Activated CD8-positive, alpha-beta T cell treated with anti-CD3 and anti-CD28 coated beads for 36 hours (primary cell): Measurements from ENCODE around the gene KRT15. TPM values are rescaled to one million over a fixed set of nuclear protein-coding genes. Genes with fewer than 3 reads are reported as not detected.

ENCODE experiments used
- ATAC-seq: fragments of 200-7000 bp; cut with Tn5 transposase; one replicate; pipeline ENCODE4 v1.10.0; 2021; ENCODE audit warnings: mild to moderate bottlenecking, moderate library complexity
- CTCF ChIA-PET: fragments of 350-600 bp; sonication (Branson Sonifier 250); formaldehyde crosslinking; loops from one replicate; lab custom pipeline; 2021; ENCODE audit warnings: antibody characterized with exemption; lab: Charles Lee
- POLR2A ChIA-PET: fragments of 350-600 bp; sonication (Branson Sonifier 250); formaldehyde crosslinking; loops from one replicate; lab custom pipeline; 2021; ENCODE audit warnings: antibody characterized with exemption; lab: Charles Lee
- DNase-seq: peaks from one replicate; pipeline ENCODE4 v3.0.0-alpha.2; 2020
- H3K27ac Mint-ChIP-seq: one replicate; pipeline ENCODE4 v1.8.0; 2021; ENCODE audit warnings: mild to moderate bottlenecking, mixed read lengths
- H3K27me3 Mint-ChIP-seq: one replicate; pipeline ENCODE4 v1.8.0; 2021; ENCODE audit warnings: mixed read lengths
- H3K36me3 Mint-ChIP-seq: one replicate; pipeline ENCODE4 v1.8.0; 2021; ENCODE audit warnings: low read depth, mixed read lengths
- H3K4me1 Mint-ChIP-seq: one replicate; pipeline ENCODE4 v1.8.0; 2021; ENCODE audit warnings: low read depth, mixed read lengths
- H3K4me3 Mint-ChIP-seq: one replicate; pipeline ENCODE4 v1.8.0; 2021; ENCODE audit warnings: mild to moderate bottlenecking, moderate library complexity, mixed read lengths
- H3K9me3 Mint-ChIP-seq: one replicate; pipeline ENCODE4 v1.8.0; 2021; ENCODE audit warnings: mixed read lengths
- intact Hi-C: fragments of 100-400 bp; cut with micrococcal nuclease; formaldehyde crosslinking; loops from one replicate; pipeline ENCODE4 v1.10.0; 2022
- total RNA-seq, 2 experiments: library from RNA; stranded (reverse); gene quantifications; one replicate each; pipeline ENCODE4 v1.2.3, GENCODE V29; 2021
- TF ChIP-seq, protein P1 (sequence below): fragments of 200-600 bp; IDR thresholded peaks from one replicate; pipeline ENCODE4 v1.8.0; 2022; ENCODE audit warnings: antibody characterized with exemption, mild to moderate bottlenecking

The KRT15 gene
- total RNA-seq, 2 experiments from 2014 or later: not detected

DNA sequence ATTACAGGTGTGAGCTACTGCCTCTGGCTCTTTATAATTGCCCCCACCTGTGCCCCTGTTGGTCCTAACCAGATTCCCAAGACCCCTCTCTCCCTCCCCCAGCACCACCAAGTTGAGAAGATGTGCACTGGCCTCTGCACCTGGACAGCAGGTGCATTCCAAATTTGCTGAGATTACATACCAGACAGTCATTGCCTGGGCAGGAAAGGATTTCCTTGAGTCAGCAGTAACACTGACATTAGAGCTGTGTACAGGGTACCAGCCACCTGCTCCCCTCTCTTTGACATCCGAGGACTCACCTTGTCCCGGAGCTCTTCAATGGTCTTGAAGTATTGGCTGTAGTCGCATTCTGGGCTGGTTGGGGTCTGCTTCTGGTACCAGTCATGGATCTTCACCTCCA lies 659 bp downstream of the KRT15 start:
- no peak for DNase-seq
- ATAC-seq: no peak
- intact Hi-C loops: no loop called here
- Mint-ChIP-seq H3K36me3 (no peaks in the 10 kb centered on the region), H3K4me1 (no peaks in the 10 kb centered on the region), H3K27ac (no peak overlapping the region), H3K27me3 (no peaks in the 10 kb centered on the region), H3K9me3 (no peaks in the 10 kb centered on the region), H3K4me3 (no peak overlapping the region)
- ChIA-PET POLR2A (no interaction called here), CTCF (no interaction called here)
- TF ChIP-seq, protein P1, sequence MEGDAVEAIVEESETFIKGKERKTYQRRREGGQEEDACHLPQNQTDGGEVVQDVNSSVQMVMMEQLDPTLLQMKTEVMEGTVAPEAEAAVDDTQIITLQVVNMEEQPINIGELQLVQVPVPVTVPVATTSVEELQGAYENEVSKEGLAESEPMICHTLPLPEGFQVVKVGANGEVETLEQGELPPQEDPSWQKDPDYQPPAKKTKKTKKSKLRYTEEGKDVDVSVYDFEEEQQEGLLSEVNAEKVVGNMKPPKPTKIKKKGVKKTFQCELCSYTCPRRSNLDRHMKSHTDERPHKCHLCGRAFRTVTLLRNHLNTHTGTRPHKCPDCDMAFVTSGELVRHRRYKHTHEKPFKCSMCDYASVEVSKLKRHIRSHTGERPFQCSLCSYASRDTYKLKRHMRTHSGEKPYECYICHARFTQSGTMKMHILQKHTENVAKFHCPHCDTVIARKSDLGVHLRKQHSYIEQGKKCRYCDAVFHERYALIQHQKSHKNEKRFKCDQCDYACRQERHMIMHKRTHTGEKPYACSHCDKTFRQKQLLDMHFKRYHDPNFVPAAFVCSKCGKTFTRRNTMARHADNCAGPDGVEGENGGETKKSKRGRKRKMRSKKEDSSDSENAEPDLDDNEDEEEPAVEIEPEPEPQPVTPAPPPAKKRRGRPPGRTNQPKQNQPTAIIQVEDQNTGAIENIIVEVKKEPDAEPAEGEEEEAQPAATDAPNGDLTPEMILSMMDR: no peak

DNA sequence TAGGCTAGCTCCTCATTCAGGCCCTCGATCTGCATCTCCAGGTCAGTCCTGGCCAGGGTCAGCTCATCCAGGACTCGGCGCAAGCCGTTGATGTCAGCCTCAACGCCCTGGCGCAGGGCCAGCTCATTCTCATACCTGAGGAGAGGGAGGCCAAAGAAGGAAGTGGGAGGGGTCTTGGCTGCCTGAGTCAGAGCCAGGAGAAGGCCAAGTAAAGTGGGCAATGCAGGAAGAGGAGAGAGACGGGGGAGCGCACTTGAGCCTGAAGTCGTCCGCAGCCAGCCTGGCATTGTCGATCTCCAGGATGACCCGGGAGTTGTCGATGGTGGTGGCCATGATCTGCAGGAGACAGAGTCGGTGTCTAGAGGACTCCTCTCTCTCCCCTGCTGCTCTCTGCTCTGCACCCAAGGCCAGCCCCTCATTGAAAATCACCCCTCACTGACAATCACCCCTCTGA lies 1.8 kb downstream of the KRT15 start:
- DNase-seq: no peak
- no peak for ATAC-seq
- Mint-ChIP-seq H3K4me1 (no peaks in the 10 kb centered on the region), H3K4me3 (no peak overlapping the region), H3K36me3 (no peaks in the 10 kb centered on the region), H3K27ac (no peak overlapping the region), H3K9me3 (no peaks in the 10 kb centered on the region), H3K27me3 (no peaks in the 10 kb centered on the region)
- intact Hi-C loops: no loop called here
- TF ChIP-seq, protein P1: no peak
- POLR2A ChIA-PET: no interaction called here
- CTCF ChIA-PET: interaction anchor here (3.0 kb wide), 1 partner anchor 32 kb away, joined by 11 read pairs; no protein-coding TSS in a partner anchor

DNA sequence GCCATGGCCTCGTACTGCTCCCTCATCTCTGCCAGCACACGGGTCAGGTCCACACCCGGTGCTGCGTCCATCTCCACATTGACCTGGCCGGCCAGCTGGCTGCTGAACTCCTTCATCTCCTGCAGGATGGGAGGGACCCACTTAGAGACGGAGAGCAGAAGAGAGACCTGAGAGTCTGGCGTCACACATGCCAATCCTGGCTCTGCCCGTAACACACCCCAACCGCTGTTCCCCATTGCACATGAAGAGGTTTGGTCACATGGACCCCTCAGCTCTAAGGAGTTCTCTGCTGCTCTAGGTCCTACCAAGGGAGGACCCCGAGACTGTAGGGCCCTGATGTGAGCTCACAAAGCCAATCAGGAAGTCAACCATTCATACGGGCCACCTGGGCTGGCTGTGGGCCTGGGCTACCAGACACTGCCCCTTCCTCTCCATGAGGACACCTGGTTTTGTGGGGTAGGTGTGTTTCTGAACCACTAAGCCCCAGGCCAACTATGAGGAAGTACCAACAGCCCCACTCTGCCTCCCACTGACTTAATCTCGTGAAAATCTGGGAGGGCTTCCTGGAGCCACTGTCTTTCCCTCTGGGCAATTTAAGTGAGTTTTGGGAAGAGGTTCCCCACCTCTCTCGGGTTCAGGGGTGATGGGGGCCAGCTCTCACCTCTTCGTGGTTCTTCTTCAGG lies 2.4 kb downstream of the KRT15 start:
- no peak for DNase-seq
- Mint-ChIP-seq H3K27me3 (no peaks in the 10 kb centered on the region), H3K9me3 (no peaks in the 10 kb centered on the region), H3K4me3 (no peak overlapping the region), H3K27ac (no peak overlapping the region), H3K36me3 (no peaks in the 10 kb centered on the region), H3K4me1 (no peaks in the 10 kb centered on the region)
- no peak for ATAC-seq
- intact Hi-C loops: no loop called here
- ChIA-PET CTCF (interaction anchor here (3.0 kb wide), 1 partner anchor 32 kb away, joined by 11 read pairs; no protein-coding TSS in a partner anchor), POLR2A (no interaction called here)
- TF ChIP-seq, protein P1: no peak

DNA sequence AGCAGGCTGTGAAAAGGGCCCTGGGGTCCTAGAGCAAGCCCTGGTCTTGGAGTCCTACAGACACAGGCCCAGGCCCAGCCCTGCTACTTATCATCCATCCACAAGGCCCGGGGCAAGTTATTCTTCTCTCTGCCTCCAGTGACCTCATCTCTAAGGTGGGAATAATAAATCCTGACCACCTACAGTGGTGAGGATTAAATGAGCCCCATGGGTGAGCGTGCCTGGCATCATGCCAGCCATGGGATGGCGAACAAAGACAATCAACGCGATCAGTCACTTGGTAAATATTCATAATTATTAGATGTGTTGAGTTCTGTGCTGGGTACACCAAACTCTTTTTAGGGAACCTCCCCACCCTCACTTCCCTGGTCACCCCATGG lies 5.5 kb downstream of the KRT15 start:
- H3K4me1 Mint-ChIP-seq: no peaks in the 10 kb centered on the region
- DNase-seq (no peak), ATAC-seq (no peak)
- no peaks in the 10 kb centered on the region for H3K27me3 Mint-ChIP-seq
- no peaks in the 10 kb centered on the region for H3K36me3 Mint-ChIP-seq
- H3K4me3 Mint-ChIP-seq: no peak overlapping the region
- TF ChIP-seq, protein P1: no peak
- H3K9me3 Mint-ChIP-seq: no peaks in the 10 kb centered on the region
- CTCF ChIA-PET: interaction anchor here (1.1 to 1.2 kb wide), 2 partner anchors 35 to 36 kb away, joined by 3 read pairs; no protein-coding TSS in a partner anchor
- intact Hi-C loops: no loop called here
- POLR2A ChIA-PET: no interaction called here
- no peak overlapping the region for H3K27ac Mint-ChIP-seq

DNA sequence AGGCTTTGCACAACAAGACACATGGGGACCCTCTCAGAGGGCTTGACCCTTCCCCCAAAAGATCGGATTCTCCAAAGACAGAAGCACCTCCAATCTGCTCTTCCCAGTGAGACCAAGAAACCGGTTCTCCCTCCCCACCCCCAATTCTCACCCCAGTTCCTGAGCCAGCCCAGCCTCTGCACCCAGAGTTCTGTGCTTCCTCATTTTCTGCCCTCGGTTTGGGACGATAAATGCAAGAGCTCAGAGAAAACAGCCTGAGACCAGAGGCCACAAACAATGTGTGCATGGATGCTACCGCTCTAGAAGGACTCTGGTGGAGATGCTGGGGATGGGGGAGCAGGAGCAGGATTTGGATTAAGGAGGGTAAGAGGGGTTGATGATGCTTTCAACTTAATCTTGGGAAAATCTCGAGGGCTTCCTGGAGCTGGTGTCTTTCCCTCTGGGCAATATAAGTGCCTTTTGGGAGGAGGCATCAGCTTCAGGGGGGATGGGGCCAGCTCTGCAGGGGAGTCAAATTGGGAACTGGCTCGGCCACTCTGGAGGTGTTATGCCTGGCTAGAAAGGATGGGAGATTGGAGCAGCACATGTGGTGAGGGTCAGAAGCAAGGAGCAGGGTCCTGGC lies 6.0 kb downstream of the KRT15 start:
- H3K27me3 Mint-ChIP-seq: no peaks in the 10 kb centered on the region
- H3K4me1 Mint-ChIP-seq: no peaks in the 10 kb centered on the region
- intact Hi-C loops: no loop called here
- H3K27ac Mint-ChIP-seq: no peak overlapping the region
- DNase-seq: no peak
- H3K4me3 Mint-ChIP-seq: no peak overlapping the region
- ChIA-PET POLR2A (no interaction called here), CTCF (interaction anchor here (0.8 to 1.2 kb wide), 3 partner anchors 36 to 137 kb away, joined by 3 read pairs; no protein-coding TSS in a partner anchor)
- no peaks in the 10 kb centered on the region for H3K9me3 Mint-ChIP-seq
- TF ChIP-seq, protein P1: no peak
- no peak for ATAC-seq
- H3K36me3 Mint-ChIP-seq: no peaks in the 10 kb centered on the region
